HEK293 (cell line): ENCODE results near the gene ZBED4.
"Not testable (repeated sequence)": the region's sequence is repeated elsewhere in the genome, so short reads cannot be mapped to it uniquely, and the experiment has no call there.

Experiments
- CTCF ChIA-PET: fragments of 350-600 bp; formaldehyde crosslinking; extraction: SDS; loops from one replicate; lab custom pipeline; 2021; ENCODE audit warnings: antibody characterized with exemption; lab: Yijun Ruan, JAX
- POLR2A ChIA-PET: fragments of 300-600 bp; formaldehyde crosslinking; extraction: SDS; loops from one replicate; lab custom pipeline; 2020; ENCODE audit warnings: antibody characterized with exemption, inconsistent platforms; lab: Yijun Ruan, JAX
- H3K27ac ChIP-seq: fragments of 200-500 bp; sonication (Bioruptor generic); 2 replicates; pipeline ENCODE4 v1.5.1; 2014; ENCODE audit warnings: low read depth, low read length, control low read depth, inconsistent platforms; ENCODE audit errors: extremely low read depth
- H3K36me3 ChIP-seq, 2 experiments: fragments of 200-500 bp in 1 of 2; sonication (Bioruptor generic) in 1 of 2; 1 replicate in 1 of 2; 2 replicates in 1 of 2; pipeline ENCODE4 v1.5.1; 2014 to 2017; ENCODE audit warnings: inconsistent platforms in 2 of 2, low read length in 2 of 2; ENCODE audit not compliant: control insufficient read depth in 2 of 2, insufficient read depth in 1 of 2
- H3K4me1 ChIP-seq: fragments of 200-500 bp; sonication (Bioruptor generic); 2 replicates; pipeline ENCODE4 v1.5.1; 2014; ENCODE audit warnings: mild to moderate bottlenecking, low read length, inconsistent platforms; ENCODE audit not compliant: control insufficient read depth, insufficient read depth
- H3K4me3 ChIP-seq: 2 replicates; pipeline ENCODE4 v1.5.1; 2011; ENCODE audit warnings: low read depth, mild to moderate bottlenecking, control low read depth, low read length, moderate library complexity
- H3K9me3 ChIP-seq: fragments of 200-500 bp; sonication (Bioruptor generic); 2 replicates; pipeline ENCODE4 v1.5.1; 2014; ENCODE audit warnings: low read depth, low read length, inconsistent platforms; ENCODE audit not compliant: control insufficient read depth, insufficient read depth
- GLI4 ChIP-seq: fragments of 450-650 bp; formaldehyde crosslinking; IDR thresholded peaks from 2 replicates; pipeline ENCODE4 v1.5.1; 2016; ENCODE audit warnings: missing biosample characterization, missing genetic modification characterization
- KLF16 ChIP-seq: fragments of 450-650 bp; formaldehyde crosslinking; IDR thresholded peaks from 2 replicates; pipeline ENCODE4 v1.5.1; 2017; ENCODE audit warnings: missing biosample characterization, missing genetic modification characterization
- MEIS1 ChIP-seq: sonication (generic); formaldehyde crosslinking; IDR thresholded peaks from 2 replicates; pipeline ENCODE4 v1.8.1; 2022; ENCODE audit warnings: missing genetic modification reagents, mild to moderate bottlenecking, borderline replicate concordance
- MZF1 ChIP-seq: fragments of 450-650 bp; formaldehyde crosslinking; IDR thresholded peaks from 2 replicates; pipeline ENCODE4 v1.5.1; 2017; ENCODE audit warnings: missing biosample characterization, missing genetic modification characterization, borderline replicate concordance
- PBX3 ChIP-seq: sonication (generic); formaldehyde crosslinking; IDR thresholded peaks from 2 replicates; pipeline ENCODE4 v1.8.1; 2022; ENCODE audit warnings: mild to moderate bottlenecking, moderate library complexity, missing genetic modification reagents
- PRDM4 ChIP-seq: fragments of 450-650 bp; formaldehyde crosslinking; IDR thresholded peaks from 2 replicates; pipeline ENCODE4 v1.5.1; 2017; ENCODE audit warnings: missing biosample characterization, missing genetic modification characterization
- ZBTB26 ChIP-seq: fragments of 450-650 bp; formaldehyde crosslinking; optimal IDR thresholded peaks from 2 replicates; pipeline ENCODE3; 2016; ENCODE audit warnings: missing biosample characterization, mild to moderate bottlenecking, missing genetic modification characterization
- ZBTB8A ChIP-seq: fragments of 450-650 bp; formaldehyde crosslinking; IDR thresholded peaks from 2 replicates; pipeline ENCODE4 v1.5.1; 2016; ENCODE audit warnings: missing biosample characterization, missing genetic modification characterization
- ZNF639 ChIP-seq: fragments of 450-650 bp; formaldehyde crosslinking; IDR thresholded peaks from 2 replicates; pipeline ENCODE4 v1.5.1; 2016; ENCODE audit warnings: missing biosample characterization, missing genetic modification characterization
- ZNF776 ChIP-seq: fragments of 450-650 bp; formaldehyde crosslinking; IDR thresholded peaks from 2 replicates; pipeline ENCODE4 v1.5.0; 2017; ENCODE audit warnings: missing biosample characterization, missing genetic modification characterization, borderline replicate concordance
- ZNF830 ChIP-seq: fragments of 450-650 bp; IDR thresholded peaks from 2 replicates; pipeline ENCODE4 v1.5.0; 2018; ENCODE audit warnings: missing biosample characterization, missing genetic modification characterization, low read depth, mild to moderate bottlenecking, moderate library complexity
- ZXDB ChIP-seq: fragments of 450-650 bp; formaldehyde crosslinking; IDR thresholded peaks from 2 replicates; pipeline ENCODE4 v1.5.1; 2016; ENCODE audit warnings: missing biosample characterization, missing genetic modification characterization
- TF ChIP-seq, protein P1 (sequence below): fragments of 450-650 bp; formaldehyde crosslinking; IDR thresholded peaks from 2 replicates; pipeline ENCODE4 v1.5.1; 2016; ENCODE audit warnings: missing biosample characterization, missing genetic modification characterization
- TF ChIP-seq, protein P2 (sequence below): fragments of 450-650 bp; formaldehyde crosslinking; IDR thresholded peaks from 2 replicates; pipeline ENCODE4 v1.5.1; 2017; ENCODE audit warnings: missing biosample characterization, missing genetic modification characterization

The ZBED4 gene

DNA sequence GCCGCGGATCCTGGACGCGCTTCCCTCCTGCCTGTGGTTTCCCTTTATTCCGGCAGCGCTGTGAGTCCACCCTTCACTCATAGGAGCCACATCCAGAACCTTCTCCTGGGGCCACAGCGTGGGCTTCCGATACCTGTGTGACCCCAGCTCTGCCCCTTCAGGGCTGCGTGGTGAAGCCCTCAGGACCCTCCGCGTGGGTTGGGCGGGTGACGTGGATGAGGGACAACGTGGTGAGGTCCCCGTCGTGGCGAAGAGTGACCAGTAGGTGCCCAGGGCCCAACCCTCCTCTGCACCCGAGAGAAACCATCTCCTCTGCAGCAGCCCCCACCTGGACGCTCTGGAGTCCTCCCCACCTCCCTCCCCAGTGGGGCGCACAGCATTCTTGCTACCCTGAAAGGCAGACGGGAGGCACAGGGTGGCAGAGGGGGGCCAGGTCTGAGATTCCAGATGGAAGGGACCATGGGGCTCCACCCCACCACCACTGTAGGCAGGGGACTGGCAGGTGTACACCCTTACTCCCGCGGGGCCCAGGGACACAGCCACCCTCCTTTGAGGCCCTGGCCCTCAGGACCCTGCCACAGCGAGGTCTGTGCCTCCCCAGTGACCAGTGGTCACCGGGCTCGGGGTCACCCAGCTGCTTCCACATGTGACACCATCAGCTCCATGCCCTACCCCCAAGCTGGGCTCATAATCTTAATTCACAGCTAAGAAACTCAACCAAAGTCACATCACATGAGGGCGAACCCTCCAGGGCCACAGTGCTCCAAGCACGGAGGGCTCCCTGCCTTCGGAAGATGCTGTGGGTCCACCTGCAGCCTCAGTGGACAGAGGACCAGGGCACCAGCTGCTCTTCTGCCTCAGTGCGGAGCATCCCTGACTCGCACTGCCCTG is 3.4 kb upstream of the ZBED4 start (continued):
- TF ChIP-seq, protein P1, sequence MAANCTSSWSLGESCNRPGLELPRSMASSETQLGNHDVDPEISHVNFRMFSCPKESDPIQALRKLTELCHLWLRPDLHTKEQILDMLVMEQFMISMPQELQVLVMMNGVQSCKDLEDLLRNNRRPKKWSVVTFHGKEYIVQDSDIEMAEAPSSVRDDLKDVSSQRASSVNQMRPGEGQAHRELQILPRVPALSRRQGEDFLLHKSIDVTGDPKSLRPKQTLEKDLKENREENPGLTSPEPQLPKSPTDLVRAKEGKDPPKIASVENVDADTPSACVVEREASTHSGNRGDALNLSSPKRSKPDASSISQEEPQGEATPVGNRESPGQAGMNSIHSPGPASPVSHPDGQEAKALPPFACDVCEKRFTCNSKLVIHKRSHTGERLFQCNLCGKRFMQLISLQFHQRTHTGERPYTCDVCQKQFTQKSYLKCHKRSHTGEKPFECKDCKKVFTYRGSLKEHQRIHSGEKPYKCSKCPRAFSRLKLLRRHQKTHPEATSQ (tag by site-specific recombination) = no peak
- TF ChIP-seq ZNF776 (no peak), ZNF830 (tag by site-specific recombination) (no peak), MEIS1 (CRISPR knock-in tag) (no peak), GLI4 (tag by site-specific recombination) (no peak), KLF16 (tag by site-specific recombination) (no peak), ZXDB (no peak)
- TF ChIP-seq, all 188 proteins: peak for 0

DNA sequence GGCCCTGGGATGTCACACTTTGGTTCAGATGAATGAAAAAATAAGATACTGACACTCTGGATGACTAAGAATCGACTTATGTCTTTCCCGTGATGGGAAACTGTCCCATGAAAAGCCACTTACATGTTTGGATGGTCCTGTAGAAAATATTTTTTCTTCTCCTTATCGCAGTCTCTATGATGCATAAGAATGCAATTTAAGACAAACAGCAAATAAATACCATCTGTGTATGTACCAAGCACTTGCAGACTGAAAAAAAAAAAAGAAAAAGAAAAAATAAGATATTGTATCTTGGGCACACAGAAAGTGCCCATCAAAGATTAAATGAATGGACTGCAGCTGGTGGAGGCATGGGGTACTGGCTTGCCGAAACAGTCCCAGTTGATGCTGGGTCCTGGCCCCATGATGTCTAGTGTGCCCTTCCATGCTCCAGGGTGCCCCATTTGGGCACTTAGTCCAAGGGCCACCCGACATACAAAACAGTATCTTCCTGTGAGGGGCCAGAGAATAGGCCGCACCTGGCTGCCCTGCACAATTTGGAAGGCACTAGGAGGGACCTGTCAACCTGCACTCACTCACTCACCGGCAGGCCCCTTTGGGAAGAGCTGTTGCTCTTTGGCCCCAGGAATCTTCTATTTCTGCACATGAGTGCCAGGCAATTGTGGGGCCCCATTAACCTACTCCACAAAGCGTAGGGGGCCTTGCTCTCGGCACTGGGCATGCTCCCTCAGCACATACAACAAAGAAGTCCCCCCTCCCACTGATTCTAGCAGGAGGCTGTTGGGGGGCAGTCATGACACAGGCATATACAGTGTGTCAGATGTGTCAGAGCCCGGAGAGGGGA is 2.5 kb upstream of the ZBED4 start:
- Histone ChIP-seq H3K4me3 (no peak overlapping the region), H3K9me3 (no peaks in the 10 kb centered on the region), H3K4me1 (peaks cover 8% of the 10 kb centered on the region), H3K27ac (no peak overlapping the region), H3K36me3 (peaks cover 0 to 3% of the 10 kb centered on the region in 2 experiments; a peak in 1 of 3 replicates)
- TF ChIP-seq MZF1 (tag by site-specific recombination) (no peak), ZBTB8A (tag by site-specific recombination) (peak; percentile 70)
- ChIA-PET POLR2A (interaction anchor here (0.7 kb wide), 2 partner anchors 12 to 108 kb away, joined by 3 to 4 read pairs; no protein-coding TSS in a partner anchor), CTCF (interaction anchor here (0.6 kb wide), 1 partner anchor 214 kb away, joined by 4 read pairs; no protein-coding TSS in a partner anchor)

DNA sequence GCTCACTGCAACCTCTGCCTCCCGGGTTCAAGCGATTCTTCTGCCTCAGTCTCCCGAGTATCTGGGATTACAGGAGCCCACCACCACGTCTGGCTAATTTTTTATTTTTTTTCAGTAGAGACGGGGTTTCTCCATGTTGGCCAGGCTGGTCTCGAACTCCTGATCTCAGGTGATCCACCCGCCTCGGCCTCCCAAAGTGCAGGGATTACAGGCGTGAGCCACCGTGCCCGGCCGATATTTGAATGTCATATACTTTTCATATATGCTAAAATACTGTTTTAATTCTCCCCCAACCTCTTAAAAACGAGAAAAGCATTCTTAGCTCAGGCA is 1.1 kb upstream of the ZBED4 start:
- peak; percentile 60; the same call in 1 of the 2 replicates for TF ChIP-seq PRDM4 (tag by site-specific recombination)
- not testable (repeated sequence) for H3K36me3 ChIP-seq, H3K4me1 ChIP-seq, H3K9me3 ChIP-seq
- ChIA-PET POLR2A (interaction anchor here (0.8 kb wide), 1 partner anchor 27 kb away, joined by 3 read pairs; no protein-coding TSS in a partner anchor), CTCF (interaction anchor here (0.6 kb wide), 1 partner anchor 20 kb away, joined by 6 read pairs; no protein-coding TSS in a partner anchor)
- Histone ChIP-seq H3K27ac (peak overlapping the region; percentile 90; the same call in 1 of the 2 replicates), H3K4me3 (peak overlapping the region; percentile 82)

- CTCF ChIA-PET = interaction anchor here (0.5 to 1.8 kb wide), 2 partner anchors 14 to 225 kb away, joined by 3 to 4 read pairs; no protein-coding TSS in a partner anchor
- POLR2A ChIA-PET = no interaction called here
- peaks cover 8% of the 10 kb centered on the region for H3K4me1 ChIP-seq
- H3K36me3 ChIP-seq = peaks cover 0 to 13% of the 10 kb centered on the region in 2 experiments; a peak in 1 of 3 replicates
- H3K9me3 ChIP-seq = no peaks in the 10 kb centered on the region
- peak overlapping the region; percentile 50 for H3K4me3 ChIP-seq
- H3K27ac ChIP-seq = peak overlapping the region; percentile 68; the same call in 1 of the 2 replicates
- 0 out of 2 replicates have a peak, but pooled peaks have one; percentile 1 for TF ChIP-seq PBX3 (CRISPR knock-in tag)
- TF ChIP-seq, protein P2, sequence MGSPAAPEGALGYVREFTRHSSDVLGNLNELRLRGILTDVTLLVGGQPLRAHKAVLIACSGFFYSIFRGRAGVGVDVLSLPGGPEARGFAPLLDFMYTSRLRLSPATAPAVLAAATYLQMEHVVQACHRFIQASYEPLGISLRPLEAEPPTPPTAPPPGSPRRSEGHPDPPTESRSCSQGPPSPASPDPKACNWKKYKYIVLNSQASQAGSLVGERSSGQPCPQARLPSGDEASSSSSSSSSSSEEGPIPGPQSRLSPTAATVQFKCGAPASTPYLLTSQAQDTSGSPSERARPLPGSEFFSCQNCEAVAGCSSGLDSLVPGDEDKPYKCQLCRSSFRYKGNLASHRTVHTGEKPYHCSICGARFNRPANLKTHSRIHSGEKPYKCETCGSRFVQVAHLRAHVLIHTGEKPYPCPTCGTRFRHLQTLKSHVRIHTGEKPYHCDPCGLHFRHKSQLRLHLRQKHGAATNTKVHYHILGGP (tag by site-specific recombination) = no peak
- TF ChIP-seq ZNF639 (tag by site-specific recombination) = no peak
- peak; percentile 69 for TF ChIP-seq ZBTB26 (tag by site-specific recombination)
Measured at GRCh38 chr22:49853981-49854831, 562 bp downstream of the ZBED4 start.
